Epithelial cell of prostate (primary cell): ENCODE measurements around the gene FBXL19.
A peak's percentile ranks its signal among the peaks of the same experiment; 100 is the strongest.

Experiments used
- DNase-seq: peaks from one replicate; pipeline ENCODE4 v3.0.0-alpha.2; 2011; ENCODE audit warnings: low read depth, low spot score
- H3K27ac ChIP-seq: fragments of 450-650 bp; 2 replicates; pipeline ENCODE4 v1.5.1; 2017; ENCODE audit warnings: mild to moderate bottlenecking

Gene FBXL19

GRCh38 chr16:30997725-30998711 is 74.6 kb downstream of the FBXL19 start:
- no peak for DNase-seq
- peak overlapping the region; percentile 82 for H3K27ac ChIP-seq
